GM18867 (cell line): ENCODE measurements around the gene PARD6G.

ENCODE experiments used
- ATAC-seq: cut with Tn5 transposase; IDR thresholded peaks from one replicate; pipeline ENCODE4 v1.9.1; 2021; ENCODE audit warnings: mild to moderate bottlenecking, moderate library complexity; ENCODE audit not compliant: unreplicated experiment

The PARD6G gene

DNA sequence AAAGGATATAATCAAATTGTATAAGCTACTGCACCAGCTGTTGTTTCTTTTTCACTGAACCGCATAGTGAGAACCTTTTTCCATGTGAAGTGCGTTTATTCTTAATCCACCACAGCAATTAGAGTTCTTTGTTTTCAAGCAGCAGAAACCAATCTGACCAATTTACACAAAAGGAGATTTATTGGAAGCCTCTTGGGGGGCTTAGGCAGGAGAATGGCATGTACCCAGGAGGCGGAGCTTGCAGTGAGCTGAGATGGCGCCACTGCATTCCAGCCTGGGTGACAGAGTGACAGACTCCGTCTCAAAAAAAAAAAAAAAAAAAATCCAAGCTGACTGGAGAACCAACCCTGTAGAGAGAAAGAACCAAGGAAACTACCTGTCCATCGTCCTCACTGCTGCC, 128.2 kb downstream of the PARD6G start:
- ATAC-seq: no peak

DNA sequence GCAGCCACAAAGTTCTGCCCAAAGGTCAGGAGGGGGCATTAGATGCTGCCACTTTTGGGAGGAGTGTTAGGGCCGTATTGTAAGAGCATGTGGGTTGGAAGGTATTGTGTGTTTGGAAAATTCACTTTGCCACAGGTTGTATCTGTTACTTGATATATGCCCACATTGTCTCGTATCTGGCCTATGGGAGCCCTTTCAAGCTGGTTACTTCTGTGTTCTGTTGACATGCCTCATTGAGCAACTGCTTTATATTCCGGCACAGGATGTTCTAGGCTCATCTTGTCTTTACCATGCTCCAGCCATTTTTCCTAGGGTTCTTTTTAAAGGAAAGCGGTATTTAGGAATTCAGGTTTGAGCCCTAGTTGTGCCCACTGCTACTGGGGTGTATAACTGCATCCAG, 132.3 kb downstream of the PARD6G start:
- no peak for ATAC-seq

GRCh38 chr18:80112624-80113248, 134.6 kb downstream of the PARD6G start:
- no peak for ATAC-seq

DNA sequence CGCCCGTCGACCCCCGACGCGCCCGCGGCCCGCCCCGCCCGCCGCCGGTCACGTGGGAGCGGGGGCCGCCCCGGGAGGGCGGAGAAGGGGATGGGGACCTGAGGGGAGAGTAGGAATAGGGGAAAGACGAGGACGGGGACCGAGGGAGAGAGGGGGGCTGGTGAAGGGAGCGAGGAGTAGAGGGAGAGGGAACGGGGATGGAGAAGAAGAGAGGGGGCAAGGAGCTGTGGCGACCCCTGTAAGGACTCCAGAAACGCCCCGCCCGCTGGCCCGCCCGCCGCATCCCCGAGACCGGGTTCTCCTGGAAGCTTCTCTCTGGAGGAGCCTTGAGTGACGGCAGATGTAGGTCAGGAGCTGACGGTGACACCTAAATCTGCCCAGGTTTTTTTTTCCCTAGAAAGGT, 137.6 kb downstream of the PARD6G start:
- peak; percentile 27 for ATAC-seq

- ATAC-seq: peak; percentile 72
Measured at GRCh38 chr18:80108739-80109675, 138.3 kb downstream of the PARD6G start, which contains the start of gene ADNP2. ADNP2 (plus strand) TSS chr18:80109262; CDS start chr18:80117543, 8,281 bp downstream.

- ATAC-seq: no peak
Measured at GRCh38 chr18:80108121-80108536, 139.2 kb downstream of the PARD6G start.

- no peak for ATAC-seq
Measured at GRCh38 chr18:80107426-80107825, 139.9 kb downstream of the PARD6G start.
